CD14-positive monocyte (primary cell): ENCODE data around the gene LGALS9B. TPM values are rescaled to one million over a fixed set of nuclear protein-coding genes. Genes with fewer than 3 reads are reported as not detected.
"Not testable (repeated sequence)": the region's sequence is repeated elsewhere in the genome, so short reads cannot be mapped to it uniquely, and the experiment has no call there.

Experiments
- DNase-seq, 3 donors: peaks; one replicate each; pipeline ENCODE4 v3.0.0-alpha.2; 2011 to 2022
- H2AFZ ChIP-seq: 2 replicates; pipeline ENCODE4 v1.6.0; 2012; ENCODE audit warnings: mild to moderate bottlenecking, low read depth, low read length, inconsistent platforms; ENCODE audit not compliant: insufficient read depth, poor library complexity, severe bottlenecking
- H3K27ac ChIP-seq, 2 donors: 1 replicate in 1 of 2; 2 replicates in 1 of 2; pipeline ENCODE4 v1.5.1; 2012 to 2013; ENCODE audit warnings: low read length in 2 of 2, control low read depth in 1 of 2, inconsistent platforms in 1 of 2, low read depth in 1 of 2, mild to moderate bottlenecking in 1 of 2
- H3K27me3 ChIP-seq, 2 donors: one replicate each; pipeline versions ENCODE4 v1.6.0 to v1.6.1; 2011 to 2013; ENCODE audit warnings: low read length in 2 of 2; ENCODE audit not compliant: control insufficient read depth in 2 of 2, insufficient read depth in 2 of 2
- H3K36me3 ChIP-seq, 2 donors: replicated peaks in 1 of 2; 1 replicate in 1 of 2; 2 replicates in 1 of 2; pipeline versions ENCODE4 v1.5.1 to v1.6.1; 2012 to 2013; ENCODE audit warnings: low read length in 2 of 2, control low read depth in 1 of 2, inconsistent platforms in 1 of 2, mild to moderate bottlenecking in 1 of 2; ENCODE audit not compliant: insufficient read depth in 2 of 2, control insufficient read depth in 1 of 2
- H3K4me1 ChIP-seq, 2 donors: 1 replicate in 1 of 2; 2 replicates in 1 of 2; pipeline versions ENCODE4 v1.5.1 to v1.6.1; 2012 to 2013; ENCODE audit warnings: low read length in 2 of 2, control low read depth in 1 of 2, inconsistent platforms in 1 of 2, mild to moderate bottlenecking in 1 of 2, moderate library complexity in 1 of 2; ENCODE audit not compliant: insufficient read depth in 2 of 2, control insufficient read depth in 1 of 2
- H3K4me2 ChIP-seq: replicated peaks from 2 replicates; pipeline ENCODE3; 2012; ENCODE audit warnings: low read length, moderate library complexity, mild to moderate bottlenecking; ENCODE audit not compliant: poor library complexity, severe bottlenecking; ENCODE audit errors: extremely low read depth
- H3K4me3 ChIP-seq, 3 experiments: fragments of 200-600 bp in 1 of 3; sonication (generic) in 1 of 3; replicated peaks in 1 of 3; 1 replicate in 2 of 3; 2 replicates in 1 of 3; pipeline ENCODE4 v1.5.1; 2011 to 2013; ENCODE audit warnings: low read length in 3 of 3, mild to moderate bottlenecking in 3 of 3, control low read depth in 2 of 3, low read depth in 2 of 3, inconsistent platforms in 1 of 3, moderate library complexity in 1 of 3
- H3K79me2 ChIP-seq: 2 replicates; pipeline ENCODE4 v1.6.0; 2012; ENCODE audit warnings: mild to moderate bottlenecking, control low read depth, inconsistent platforms, low read length, moderate library complexity; ENCODE audit not compliant: insufficient read depth
- H3K9ac ChIP-seq: 2 replicates; pipeline ENCODE4 v1.6.0; 2017; ENCODE audit warnings: low read length, mild to moderate bottlenecking; ENCODE audit not compliant: insufficient read depth, poor library complexity, severe bottlenecking
- H3K9me3 ChIP-seq, 2 donors: replicated peaks in 1 of 2; 1 replicate in 1 of 2; 2 replicates in 1 of 2; pipeline versions ENCODE4 v1.5.1 to v1.6.1; 2012 to 2013; ENCODE audit warnings: low read length in 2 of 2, control low read depth in 1 of 2; ENCODE audit not compliant: control insufficient read depth in 1 of 2, insufficient read depth in 1 of 2
- H4K20me1 ChIP-seq: 2 replicates; pipeline ENCODE4 v1.6.0; 2012; ENCODE audit warnings: mild to moderate bottlenecking, low read length, control low read depth, moderate library complexity; ENCODE audit not compliant: insufficient read depth
- H3K27ac Mint-ChIP-seq, 7 donors: one replicate each; pipeline ENCODE4 v1.8.0; 2020; ENCODE audit warnings: mild to moderate bottlenecking in 7 of 7, mixed read lengths in 7 of 7, moderate library complexity in 6 of 7, inconsistent platforms in 2 of 7
- H3K27me3 Mint-ChIP-seq, 3 donors: one replicate each; pipeline ENCODE4 v1.8.0; 2021 to 2022; ENCODE audit warnings: low read depth in 3 of 3, mild to moderate bottlenecking in 3 of 3, mixed read lengths in 3 of 3, moderate library complexity in 3 of 3, inconsistent platforms in 1 of 3
- H3K36me3 Mint-ChIP-seq, 2 donors: one replicate each; pipeline ENCODE4 v1.8.0; 2020; ENCODE audit warnings: mixed read lengths in 2 of 2, inconsistent platforms in 1 of 2, mild to moderate bottlenecking in 1 of 2
- H3K4me1 Mint-ChIP-seq: one replicate; pipeline ENCODE4 v1.8.0; 2020; ENCODE audit warnings: mild to moderate bottlenecking, mixed read lengths
- H3K4me3 Mint-ChIP-seq, 2 donors: one replicate each; pipeline ENCODE4 v1.8.0; 2020; ENCODE audit warnings: mild to moderate bottlenecking in 2 of 2, mixed read lengths in 2 of 2, moderate library complexity in 1 of 2
- H3K9me3 Mint-ChIP-seq, 7 donors: one replicate each; pipeline ENCODE4 v1.8.0; 2020 to 2022; ENCODE audit warnings: mixed read lengths in 7 of 7, mild to moderate bottlenecking in 6 of 7, moderate library complexity in 6 of 7, inconsistent platforms in 2 of 7
- WGBS: methylation state at CpG from one replicate; pipeline ENCODE4 v1.1.5; 2013; ENCODE audit warnings: missing lambda C conversion rate; ENCODE audit not compliant: insufficient coverage; 5-methylcytosine and 5-hydroxymethylcytosine counted together
- intact Hi-C, 2 donors: fragments of 100-400 bp; cut with micrococcal nuclease; formaldehyde crosslinking; loops; one replicate each; pipeline versions ENCODE4 v1.15.0 to v1.15.1; 2023
- polyA plus RNA-seq, 3 donors: library from polyadenylated mRNA; depleted of rRNA in 1 of 3; unstranded in 2 of 3; stranded (reverse) in 1 of 3; fragments of 300-500 nt in 2 of 3; fragments of >200 nt in 1 of 3; fragmentation: Illumina TruSeq in 2 of 3; gene quantifications; 1 replicate in 2 of 3; 2 replicates in 1 of 3; pipeline ENCODE4 v1.2.3, GENCODE V29; 2012 to 2021

LGALS9B gene
- polyA plus RNA-seq, 3 donors, result not detected

- H3K9ac ChIP-seq, H3K36me3 ChIP-seq, H3K27me3 Mint-ChIP-seq, DNase-seq, intact Hi-C loops, H3K9me3 Mint-ChIP-seq, H3K4me1 Mint-ChIP-seq, H3K27me3 ChIP-seq, H3K36me3 Mint-ChIP-seq, H3K79me2 ChIP-seq, H3K4me1 ChIP-seq, H3K4me3 ChIP-seq, H4K20me1 ChIP-seq, H2AFZ ChIP-seq, H3K9me3 ChIP-seq, H3K4me2 ChIP-seq, H3K27ac Mint-ChIP-seq, H3K4me3 Mint-ChIP-seq, H3K27ac ChIP-seq: not testable (repeated sequence)
- no CpG with 5 or more reads among the region's 5 CpGs for WGBS
Observed at GRCh38 chr17:20422826-20423225, 44.5 kb downstream of the LGALS9B start.

- H3K27me3 Mint-ChIP-seq, H3K36me3 ChIP-seq, H3K27me3 ChIP-seq, H3K79me2 ChIP-seq, H3K9ac ChIP-seq, intact Hi-C loops, H3K4me3 ChIP-seq, H3K27ac ChIP-seq, H3K27ac Mint-ChIP-seq, DNase-seq, H3K36me3 Mint-ChIP-seq, H3K4me3 Mint-ChIP-seq, H3K4me1 ChIP-seq, H2AFZ ChIP-seq, H3K9me3 ChIP-seq, H3K4me2 ChIP-seq, H4K20me1 ChIP-seq, H3K4me1 Mint-ChIP-seq, H3K9me3 Mint-ChIP-seq: not testable (repeated sequence)
- WGBS, result no CpG with 5 or more reads among the region's 8 CpGs
Observed at GRCh38 chr17:20418838-20419237, 48.5 kb downstream of the LGALS9B start.

GRCh38 chr17:20417492-20418080 lies 49.8 kb downstream of the LGALS9B start:
- H3K9me3 ChIP-seq, intact Hi-C loops, DNase-seq, H3K27ac Mint-ChIP-seq, H3K36me3 ChIP-seq, H3K4me1 Mint-ChIP-seq, H3K4me3 Mint-ChIP-seq, H2AFZ ChIP-seq, H3K9ac ChIP-seq, H3K79me2 ChIP-seq, H3K4me3 ChIP-seq, H3K27me3 Mint-ChIP-seq, H3K9me3 Mint-ChIP-seq, H3K36me3 Mint-ChIP-seq, H3K4me1 ChIP-seq, H3K27me3 ChIP-seq, H3K4me2 ChIP-seq, H4K20me1 ChIP-seq, H3K27ac ChIP-seq: not testable (repeated sequence)
- WGBS, result no CpG with 5 or more reads among the region's 7 CpGs

GRCh38 chr17:20416381-20416911 lies 50.9 kb downstream of the LGALS9B start:
- H2AFZ ChIP-seq, H3K79me2 ChIP-seq, H3K36me3 ChIP-seq, intact Hi-C loops, H3K4me1 ChIP-seq, H3K9me3 ChIP-seq, H3K27ac Mint-ChIP-seq, H3K4me3 Mint-ChIP-seq, H3K27me3 ChIP-seq, H3K4me3 ChIP-seq, DNase-seq, H3K27me3 Mint-ChIP-seq, H3K4me2 ChIP-seq, H3K27ac ChIP-seq, H3K4me1 Mint-ChIP-seq, H3K9ac ChIP-seq, H4K20me1 ChIP-seq, H3K9me3 Mint-ChIP-seq, H3K36me3 Mint-ChIP-seq: not testable (repeated sequence)
- 80% methylated on average over 2 of the region's 8 CpGs for WGBS
